GM18526 (cell line): Measurements from ENCODE around the gene ADGRD1.

Source experiments
- POLR2A ChIP-seq: IDR thresholded peaks from 3 replicates; pipeline ENCODE4 v1.6.1; 2011; ENCODE audit not compliant: insufficient read length; ENCODE audit errors: extremely low read depth

ADGRD1 gene

GRCh38 chr12:131054345-131055092, 100.8 kb downstream of the ADGRD1 start:
- TF ChIP-seq POLR2A: no peak

- no peak for TF ChIP-seq POLR2A
Observed at GRCh38 chr12:131055093-131055465, 101.4 kb downstream of the ADGRD1 start.

- no peak for TF ChIP-seq POLR2A
Observed at GRCh38 chr12:131055596-131056233, 102.0 kb downstream of the ADGRD1 start.

- TF ChIP-seq POLR2A: no peak
Observed at GRCh38 chr12:131056626-131057025, 102.9 kb downstream of the ADGRD1 start.

GRCh38 chr12:131057211-131057721, 103.6 kb downstream of the ADGRD1 start:
- TF ChIP-seq POLR2A: no peak

GRCh38 chr12:131057722-131058515, 104.2 kb downstream of the ADGRD1 start:
- no peak for TF ChIP-seq POLR2A

GRCh38 chr12:131058700-131059099, 105.0 kb downstream of the ADGRD1 start:
- TF ChIP-seq POLR2A: no peak

- no peak for TF ChIP-seq POLR2A
Observed at GRCh38 chr12:131060011-131060703, 106.5 kb downstream of the ADGRD1 start.

- TF ChIP-seq POLR2A: no peak
Observed at GRCh38 chr12:131061041-131061806, 107.5 kb downstream of the ADGRD1 start.

GRCh38 chr12:131063413-131063812, 109.7 kb downstream of the ADGRD1 start:
- no peak for TF ChIP-seq POLR2A

- no peak for TF ChIP-seq POLR2A
Observed at GRCh38 chr12:131063960-131064359, 110.3 kb downstream of the ADGRD1 start.

GRCh38 chr12:131065279-131065678, 111.6 kb downstream of the ADGRD1 start:
- no peak for TF ChIP-seq POLR2A

GRCh38 chr12:131065801-131066200, 112.1 kb downstream of the ADGRD1 start:
- TF ChIP-seq POLR2A: no peak

GRCh38 chr12:131066207-131066885, 112.6 kb downstream of the ADGRD1 start:
- no peak for TF ChIP-seq POLR2A

- no peak for TF ChIP-seq POLR2A
Observed at GRCh38 chr12:131066886-131067490, 113.3 kb downstream of the ADGRD1 start.
